Smooth muscle cell of the brain vasculature (primary cell): ENCODE data around the gene SELENOI.
"Not testable (repeated sequence)": the region's sequence is repeated elsewhere in the genome, so short reads cannot be mapped to it uniquely, and the experiment has no call there.

Source experiments
- DNase-seq: peaks from one replicate; pipeline ENCODE4 v3.0.0-alpha.2; 2012; ENCODE audit warnings: low read depth, low spot score

The SELENOI gene, protein sequence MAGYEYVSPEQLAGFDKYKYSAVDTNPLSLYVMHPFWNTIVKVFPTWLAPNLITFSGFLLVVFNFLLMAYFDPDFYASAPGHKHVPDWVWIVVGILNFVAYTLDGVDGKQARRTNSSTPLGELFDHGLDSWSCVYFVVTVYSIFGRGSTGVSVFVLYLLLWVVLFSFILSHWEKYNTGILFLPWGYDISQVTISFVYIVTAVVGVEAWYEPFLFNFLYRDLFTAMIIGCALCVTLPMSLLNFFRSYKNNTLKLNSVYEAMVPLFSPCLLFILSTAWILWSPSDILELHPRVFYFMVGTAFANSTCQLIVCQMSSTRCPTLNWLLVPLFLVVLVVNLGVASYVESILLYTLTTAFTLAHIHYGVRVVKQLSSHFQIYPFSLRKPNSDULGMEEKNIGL

DNA sequence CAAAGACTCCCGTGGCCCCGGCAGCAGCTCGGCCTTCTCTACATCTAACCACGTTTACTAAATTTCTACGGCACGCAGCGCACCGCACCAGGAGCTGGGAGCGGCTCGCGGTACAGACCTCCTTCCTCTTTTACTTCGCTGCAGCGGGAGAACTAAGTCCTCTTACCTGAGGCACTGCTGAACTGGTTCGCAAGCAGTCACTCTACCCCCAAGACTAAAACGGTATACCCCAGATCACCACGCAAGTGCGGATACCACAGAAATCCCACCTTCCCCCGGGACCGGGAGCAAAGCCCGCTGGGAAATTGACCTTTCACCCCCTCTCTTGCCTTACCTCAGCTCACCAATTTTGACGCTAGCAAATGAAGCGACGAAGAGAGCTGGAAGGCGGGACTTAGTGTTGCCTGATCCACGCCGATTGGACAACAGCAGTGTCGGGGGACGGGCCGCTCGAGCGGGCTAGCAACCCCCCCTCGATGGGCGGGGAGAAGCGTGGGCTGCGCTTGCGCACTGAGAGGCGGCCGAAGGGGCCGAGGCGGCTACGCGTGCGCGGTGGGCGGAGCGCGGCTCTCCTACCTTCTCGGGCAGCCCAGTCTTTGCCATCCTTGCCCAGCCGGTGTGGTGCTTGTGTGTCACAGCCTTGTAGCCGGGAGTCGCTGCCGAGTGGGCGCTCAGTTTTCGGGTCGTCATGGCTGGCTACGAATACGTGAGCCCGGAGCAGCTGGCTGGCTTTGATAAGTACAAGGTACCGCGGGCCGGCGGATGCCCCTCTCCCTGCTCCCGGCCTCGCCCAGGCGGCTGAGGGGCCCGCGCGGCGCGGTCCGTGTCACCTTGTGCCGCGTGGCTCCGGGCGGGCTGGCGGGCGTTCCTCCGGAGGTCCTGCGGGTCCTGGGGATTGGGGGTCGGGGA lies at the start of gene SELENOI:
Gene SELENOI, plus strand, starts transcription at position 599 of the 909 bp plus-strand sequence. Its CDS starts 90 bp downstream, at position 689.
- peak; percentile 99 for DNase-seq

DNA sequence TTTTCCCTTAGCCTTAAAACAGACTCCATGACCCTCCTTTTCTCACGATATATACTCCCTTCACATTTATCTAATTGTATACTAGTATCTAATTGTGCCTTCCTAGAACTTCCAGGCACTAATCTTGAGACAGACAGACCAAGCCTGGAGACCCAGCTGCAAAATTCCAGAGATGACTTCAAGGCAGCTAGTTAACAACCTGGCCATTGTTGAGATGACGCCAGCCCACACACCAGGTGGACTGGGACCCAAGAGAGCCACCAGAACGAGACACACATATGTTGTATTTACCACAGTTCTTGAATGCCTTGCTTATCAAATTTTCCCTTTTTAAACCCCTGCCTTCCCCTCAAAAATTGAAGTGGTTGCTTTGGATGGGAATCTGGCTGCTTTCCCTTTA lies 48.9 kb upstream of the SELENOI start:
- DNase-seq: no peak

DNA sequence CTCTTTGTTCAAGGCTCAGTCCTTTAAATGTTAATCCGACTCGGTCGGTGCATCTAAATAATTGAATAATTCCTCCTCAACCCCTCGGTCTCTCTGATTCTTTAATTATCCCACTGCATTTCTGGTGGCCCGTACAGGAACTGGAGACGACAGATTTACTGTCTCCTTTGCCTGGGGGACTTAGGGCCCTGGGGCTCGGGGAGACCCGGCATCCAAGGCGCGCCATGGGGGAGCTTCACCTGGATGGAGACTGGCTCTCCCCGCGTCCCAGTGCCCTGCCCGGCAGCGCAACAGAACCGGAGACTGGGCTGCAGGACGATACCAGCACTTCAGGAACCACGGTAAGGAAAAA lies 47.7 kb upstream of the SELENOI start:
- DNase-seq: no peak

DNA sequence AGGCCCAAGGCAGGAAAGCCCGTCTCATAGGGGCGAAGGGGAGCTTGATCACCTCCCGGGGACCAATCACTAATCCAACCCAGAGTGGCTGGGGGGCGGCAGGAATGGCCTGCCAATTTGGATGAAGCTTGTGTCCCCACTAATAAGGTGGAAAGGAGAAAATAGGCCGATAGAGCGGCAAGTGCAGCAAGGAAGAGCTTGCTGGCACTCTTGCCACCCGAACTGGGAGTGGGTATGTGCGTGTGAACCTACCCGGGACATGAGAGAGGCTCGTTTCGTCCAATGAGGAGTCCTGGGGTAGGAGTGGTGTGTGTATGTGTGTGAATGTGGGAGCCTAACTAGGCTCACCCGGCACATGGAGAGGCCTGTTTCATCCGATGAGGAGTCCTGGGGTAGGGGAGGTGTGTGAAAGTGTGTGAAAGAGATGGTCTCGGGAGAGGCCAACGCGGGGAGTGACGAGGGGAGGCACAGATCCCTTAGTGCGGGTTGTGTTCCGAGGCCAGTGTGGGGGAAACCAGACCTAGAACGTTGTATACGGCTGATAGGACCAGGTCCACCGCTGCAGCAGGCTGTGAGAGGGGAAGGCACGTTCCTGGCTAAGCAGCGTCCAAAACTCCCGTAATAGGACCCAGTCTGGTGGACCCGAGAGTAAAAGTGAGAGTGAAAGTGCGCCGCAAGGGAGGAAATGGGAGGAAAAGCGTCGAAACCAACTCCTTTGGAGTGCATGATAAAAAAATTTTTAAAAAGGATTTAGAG lies 47.1 kb upstream of the SELENOI start:
- DNase-seq: peak; percentile 21

GRCh38 chr2:26299471-26300101 lies 46.4 kb upstream of the SELENOI start:
- peak; percentile 56 for DNase-seq

- peak; percentile 2 for DNase-seq
These were observed 45.6 kb upstream of the SELENOI start for GRCh38 chr2:26300234-26300925.

GRCh38 chr2:26302846-26303245 lies 43.1 kb upstream of the SELENOI start:
- DNase-seq: no peak

DNA sequence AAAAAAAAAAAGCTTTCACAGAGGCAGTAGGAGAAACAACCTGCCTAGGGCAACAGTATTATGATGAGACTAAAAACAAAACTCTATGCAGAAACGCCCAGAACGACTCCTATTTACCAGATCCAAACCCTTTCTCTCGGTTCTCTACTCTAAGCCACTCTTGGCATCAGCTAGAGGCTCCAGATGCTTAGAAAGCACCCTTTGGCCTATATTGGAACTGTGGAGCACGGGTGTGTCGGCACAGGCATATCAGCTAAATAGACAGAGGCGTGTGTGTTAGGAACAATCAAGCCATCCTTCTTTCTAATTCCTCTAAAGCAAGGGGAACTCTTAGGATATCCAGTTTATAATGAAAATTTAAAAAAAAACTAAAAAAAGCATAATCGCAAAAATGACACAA lies 40.8 kb upstream of the SELENOI start:
- not testable (repeated sequence) for DNase-seq

- DNase-seq: no peak
These were observed 40.4 kb upstream of the SELENOI start for GRCh38 chr2:26305540-26305939.

GRCh38 chr2:26309921-26310320 lies 36.0 kb upstream of the SELENOI start:
- DNase-seq: no peak

DNA sequence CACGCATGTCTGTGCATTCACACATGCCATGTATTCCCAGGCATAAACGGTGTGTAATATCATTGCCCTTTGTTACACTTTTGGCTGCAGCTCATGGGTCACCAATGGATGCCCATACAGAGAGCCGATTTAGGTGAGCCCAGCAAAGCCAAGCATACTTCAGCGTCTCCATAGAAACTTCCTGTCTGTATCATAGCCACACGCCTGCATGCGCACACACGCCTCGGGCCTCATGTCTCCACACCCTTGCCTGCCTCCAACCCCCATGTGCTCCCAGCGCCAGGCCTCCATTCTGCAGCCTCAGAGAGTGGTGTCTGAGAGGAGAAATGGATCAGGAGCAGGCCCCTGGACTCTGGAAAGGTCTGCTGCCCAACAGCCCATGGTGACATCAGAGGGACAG lies 33.5 kb upstream of the SELENOI start:
- no peak for DNase-seq

- no peak for DNase-seq
These were observed 32.5 kb upstream of the SELENOI start for GRCh38 chr2:26313446-26313845.

DNA sequence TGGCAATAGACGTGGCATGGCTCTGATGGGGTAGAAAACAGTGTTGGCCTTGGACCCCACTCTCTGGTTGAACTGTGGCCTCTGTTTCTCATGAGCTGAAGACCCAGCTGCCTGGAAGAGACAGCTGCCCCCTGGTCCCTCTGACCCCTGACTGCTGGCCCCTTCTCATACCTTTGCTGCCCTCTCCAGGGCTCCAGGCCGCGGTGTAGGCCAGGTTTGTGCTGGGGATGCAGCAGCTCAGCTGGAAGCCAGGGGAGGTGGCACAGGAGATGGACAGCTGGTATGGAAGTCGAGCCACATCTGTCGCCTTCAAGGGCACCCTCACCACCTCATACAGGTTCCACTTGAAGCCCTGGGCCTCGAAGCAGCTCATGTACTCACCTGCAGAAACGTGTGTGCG lies 31.7 kb upstream of the SELENOI start:
- no peak for DNase-seq

- DNase-seq: no peak
These were observed 29.9 kb upstream of the SELENOI start for GRCh38 chr2:26316041-26316440.

DNA sequence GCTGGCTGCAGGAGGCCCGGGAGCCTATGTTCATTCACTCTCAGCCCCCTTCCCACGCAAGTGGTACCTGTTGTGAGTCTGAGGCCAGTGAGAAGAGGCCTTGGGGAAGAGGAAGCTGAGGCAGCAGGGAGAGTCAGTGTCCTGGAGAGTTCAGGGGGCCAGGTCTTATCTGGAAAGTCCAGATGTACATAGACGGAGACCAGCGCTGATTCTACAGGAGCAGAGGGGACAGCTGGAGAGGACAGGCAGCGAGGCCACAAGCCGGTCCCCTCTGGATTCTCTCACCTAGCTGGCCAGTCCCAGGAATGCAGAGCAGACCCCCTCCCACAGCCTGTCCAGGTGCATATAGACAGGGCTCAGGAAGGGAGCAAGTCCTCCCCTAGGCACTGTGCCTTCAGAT lies 29.1 kb upstream of the SELENOI start:
- no peak for DNase-seq

DNA sequence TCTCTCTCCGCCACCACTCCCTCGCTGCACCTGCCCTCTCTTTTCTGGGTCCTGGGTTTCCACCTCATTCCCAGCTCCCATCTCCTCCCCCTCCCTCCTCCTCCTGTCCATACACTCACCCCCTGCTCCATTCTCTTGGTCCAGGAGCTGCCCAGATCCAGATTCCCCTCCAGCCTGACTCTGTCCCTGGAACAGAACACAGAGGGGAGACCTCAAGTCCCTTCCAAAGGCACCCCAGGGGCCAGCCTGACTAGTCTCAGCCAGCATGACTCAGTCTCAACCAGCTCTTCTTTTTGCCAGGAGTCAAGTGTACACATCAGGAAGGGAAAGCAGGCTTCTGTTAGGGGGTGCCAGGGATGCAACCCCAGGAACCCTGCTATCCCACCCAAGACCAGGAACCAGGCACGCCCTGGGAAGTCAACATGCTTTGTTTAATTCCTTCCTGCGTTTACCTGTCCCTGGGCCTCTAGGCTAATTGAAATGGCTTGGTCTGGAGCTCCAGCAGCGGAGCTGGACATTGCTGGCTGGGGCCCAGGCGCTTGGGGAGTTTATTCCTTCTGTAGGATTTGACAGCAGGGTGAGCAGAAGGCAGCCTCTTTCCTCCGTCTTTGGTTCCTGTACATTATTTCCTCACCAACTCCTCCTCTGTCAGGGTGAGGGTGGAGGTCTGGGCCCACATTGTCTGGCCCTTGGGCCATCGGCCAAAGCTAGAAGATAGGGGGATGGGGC lies 28.4 kb upstream of the SELENOI start:
- no peak for DNase-seq

DNA sequence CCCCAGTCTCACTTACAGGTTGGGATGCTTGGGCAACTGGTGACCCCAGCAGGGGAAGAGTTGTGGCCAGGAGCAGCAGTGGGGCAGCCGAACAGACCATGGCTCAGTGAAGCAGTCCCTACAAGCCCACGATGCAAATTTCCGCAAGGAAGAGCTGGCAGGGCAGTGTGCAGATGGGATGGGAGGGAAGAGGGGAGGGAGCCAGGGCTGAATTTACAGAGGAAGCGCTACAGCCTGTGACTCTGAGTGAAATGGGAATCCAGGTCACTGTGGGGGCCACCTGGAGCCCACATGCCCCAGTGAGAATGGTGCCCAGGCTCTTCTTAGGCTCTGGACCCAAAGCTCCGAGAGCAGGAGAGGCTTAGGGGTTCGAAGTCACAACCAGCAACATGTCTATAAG lies 27.0 kb upstream of the SELENOI start:
- DNase-seq: no peak

GRCh38 chr2:26324479-26324878 lies 21.5 kb upstream of the SELENOI start:
- DNase-seq: not testable (repeated sequence)

- DNase-seq: no peak
These were observed 21.0 kb upstream of the SELENOI start for GRCh38 chr2:26324903-26325302.

GRCh38 chr2:26325851-26326250 lies 20.1 kb upstream of the SELENOI start:
- no peak for DNase-seq
